Stimulated activated CD4-positive, alpha-beta T cell treated with anti-CD3 and anti-CD28 coated beads, Interleukin-12 subunit alpha, Interleukin-12 subunit beta, amount 100 ng/mL, for 4 hours (primary cell): Measurements from ENCODE around the gene TMEM134.
A peak's percentile ranks its signal among the peaks of the same experiment; 100 is the strongest.
"Not testable (repeated sequence)": the region's sequence is repeated elsewhere in the genome, so short reads cannot be mapped to it uniquely, and the experiment has no call there.

Experiments
- DNase-seq: peaks from one replicate; pipeline ENCODE4 v3.0.0-alpha.2; 2020

Gene TMEM134

DNA sequence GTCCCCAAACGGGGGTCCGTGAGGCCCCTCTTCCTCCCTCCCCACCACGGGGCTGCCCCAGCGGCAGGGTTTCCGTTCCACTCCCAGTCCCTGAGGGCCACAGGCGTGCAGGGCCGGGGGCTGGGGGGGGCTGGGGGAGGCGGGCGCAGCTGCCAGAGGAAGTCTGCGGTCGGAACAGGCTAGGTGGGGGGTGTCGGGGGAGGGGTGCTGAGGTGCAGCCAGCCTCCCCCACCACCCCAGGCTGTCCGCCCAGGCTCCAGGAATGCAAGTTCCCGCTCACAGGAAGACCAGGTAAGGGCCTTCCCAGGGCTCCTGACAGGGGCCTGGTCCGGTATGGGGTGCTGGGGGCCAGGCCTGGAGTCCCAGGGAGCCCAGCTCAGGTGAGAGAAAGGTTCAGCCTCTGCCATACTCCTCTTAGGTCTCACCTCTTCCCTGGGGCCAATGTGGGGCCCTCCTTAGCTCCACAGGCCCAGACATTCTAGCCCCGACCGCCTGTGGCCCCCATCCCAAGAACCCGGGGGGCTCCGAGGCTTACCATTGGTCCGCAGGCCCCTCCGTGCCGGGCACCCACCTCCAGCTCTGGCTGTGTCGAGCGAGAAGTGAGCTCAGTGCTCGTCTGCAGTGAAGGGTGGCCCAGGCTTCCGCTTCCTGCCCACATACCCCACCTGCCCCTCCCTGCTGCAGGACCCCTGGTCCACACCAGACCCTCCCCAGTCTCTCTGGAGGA, 31.8 kb downstream of the TMEM134 start, which contains the start of gene PTPRCAP:
Gene PTPRCAP, minus strand, starts transcription at position 601 of the 727 bp plus-strand sequence. Its CDS starts 63 bp downstream, at position 538.
- DNase-seq = peak; percentile 76

DNA sequence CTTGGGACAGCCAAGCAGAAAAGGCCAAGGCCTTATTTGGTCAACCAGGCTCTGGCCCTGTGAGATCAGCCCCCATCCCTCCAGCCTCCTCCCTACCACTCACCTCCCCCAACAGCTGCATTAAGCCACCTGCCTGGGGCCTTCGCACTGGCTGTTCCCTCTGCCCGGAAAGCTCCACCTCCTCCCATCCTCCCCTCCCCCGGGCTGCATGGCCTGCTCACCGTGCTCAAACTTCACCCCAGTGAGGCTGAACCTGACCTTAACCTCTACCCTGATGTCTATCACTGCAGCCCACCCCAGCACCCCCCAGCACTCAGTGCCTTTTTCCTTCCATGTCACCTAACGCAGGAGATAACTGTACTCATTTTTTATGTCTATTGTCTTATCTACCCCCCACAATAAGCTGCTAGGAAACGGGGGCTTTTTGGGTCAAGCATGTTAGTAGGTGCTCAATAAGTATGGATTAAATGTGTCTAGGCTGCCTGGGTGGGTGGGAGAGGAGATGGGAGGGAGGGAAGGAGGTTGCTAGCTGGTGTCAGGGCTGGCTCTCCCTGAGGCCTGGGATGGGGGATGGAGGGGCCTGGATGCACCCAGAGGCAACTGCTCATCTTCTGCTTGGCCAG, 32.5 kb downstream of the TMEM134 start:
- peak; percentile 74 for DNase-seq

DNA sequence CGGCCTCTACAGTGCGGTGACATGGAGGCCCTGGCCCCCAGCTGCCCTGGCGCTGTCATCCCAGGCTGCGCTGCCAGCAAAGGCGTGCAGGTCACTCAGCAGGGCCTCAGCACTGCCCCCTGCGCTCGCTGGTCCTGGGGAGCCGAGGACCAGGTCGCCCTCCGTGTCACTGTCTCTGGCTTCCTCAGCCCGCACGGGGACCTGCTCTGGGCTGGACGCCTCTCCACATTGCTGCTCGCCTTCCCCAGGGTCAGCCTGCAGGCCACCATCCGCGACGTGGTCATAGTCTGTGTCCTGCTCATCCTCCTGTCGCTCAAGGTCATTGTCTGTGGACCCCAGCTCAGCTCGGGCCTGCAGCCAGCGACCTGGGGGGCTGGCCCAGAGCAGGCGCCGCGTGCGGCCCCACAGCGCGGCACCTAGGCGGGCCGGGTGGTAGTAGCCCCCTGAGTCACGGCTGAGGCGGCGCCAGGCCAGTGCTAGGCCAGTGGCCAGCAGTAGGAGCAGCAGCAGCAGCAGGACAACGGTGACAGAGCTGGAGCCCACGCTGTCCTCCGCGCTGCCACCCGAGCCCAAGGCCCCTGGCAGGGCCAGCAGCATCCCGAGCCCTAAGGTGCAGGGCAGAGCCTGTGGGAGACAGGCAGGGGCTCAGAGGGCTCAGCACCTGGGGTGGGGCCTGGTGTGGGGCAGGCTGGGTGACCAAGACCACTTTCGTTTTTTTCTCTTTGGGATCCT, 33.2 kb downstream of the TMEM134 start:
- DNase-seq = no peak

DNA sequence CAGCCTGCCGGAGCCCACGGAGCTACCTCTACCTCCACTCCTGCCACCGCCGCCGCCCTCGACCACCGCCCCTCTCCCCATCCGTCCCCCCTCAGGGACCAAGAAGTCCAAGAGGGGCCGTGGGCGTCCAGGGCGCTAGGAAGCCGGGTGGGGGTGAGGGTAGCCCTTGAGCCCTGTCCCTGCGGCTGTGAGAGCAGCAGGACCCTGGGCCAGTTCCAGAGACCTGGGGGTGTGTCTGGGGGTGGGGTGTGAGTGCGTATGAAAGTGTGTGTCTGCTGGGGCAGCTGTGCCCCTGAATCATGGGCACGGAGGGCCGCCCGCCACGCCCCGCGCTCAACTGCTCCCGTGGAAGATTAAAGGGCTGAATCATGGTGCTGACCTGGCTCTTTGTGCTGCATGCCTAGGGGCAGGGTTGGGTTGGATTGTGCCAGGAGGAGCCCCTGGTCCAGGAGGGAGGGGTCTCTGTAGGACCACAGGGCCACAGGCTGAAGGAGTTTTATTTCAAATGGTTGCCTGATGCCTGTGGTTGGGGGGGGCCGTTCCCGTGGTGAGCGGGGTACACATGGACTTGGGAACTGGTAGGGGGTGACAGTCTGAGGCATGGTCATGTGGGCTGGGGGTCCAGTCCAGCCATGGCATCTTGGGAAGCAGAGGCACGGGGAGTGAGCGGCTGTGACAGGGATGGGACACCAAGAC, 33.9 kb downstream of the TMEM134 start:
- no peak for DNase-seq

DNA sequence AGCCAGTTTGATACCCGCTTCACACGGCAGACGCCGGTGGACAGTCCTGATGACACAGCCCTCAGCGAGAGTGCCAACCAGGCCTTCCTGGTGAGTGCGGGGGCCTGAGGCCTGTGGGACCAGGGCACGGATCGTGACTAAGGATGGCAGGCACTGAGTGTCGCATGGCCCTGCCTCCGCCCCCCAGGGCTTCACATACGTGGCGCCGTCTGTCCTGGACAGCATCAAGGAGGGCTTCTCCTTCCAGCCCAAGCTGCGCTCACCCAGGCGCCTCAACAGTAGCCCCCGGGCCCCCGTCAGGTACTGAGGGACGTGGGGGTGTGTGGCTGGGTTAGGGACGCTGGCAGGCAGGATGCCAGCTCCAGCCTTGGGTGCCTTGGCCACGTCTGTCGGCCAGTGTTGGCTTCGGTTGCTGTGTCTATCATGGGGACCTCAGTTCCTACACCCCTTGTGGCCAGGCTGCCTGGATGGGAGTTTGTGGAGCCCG, 34.6 kb downstream of the TMEM134 start:
- no peak for DNase-seq

DNA sequence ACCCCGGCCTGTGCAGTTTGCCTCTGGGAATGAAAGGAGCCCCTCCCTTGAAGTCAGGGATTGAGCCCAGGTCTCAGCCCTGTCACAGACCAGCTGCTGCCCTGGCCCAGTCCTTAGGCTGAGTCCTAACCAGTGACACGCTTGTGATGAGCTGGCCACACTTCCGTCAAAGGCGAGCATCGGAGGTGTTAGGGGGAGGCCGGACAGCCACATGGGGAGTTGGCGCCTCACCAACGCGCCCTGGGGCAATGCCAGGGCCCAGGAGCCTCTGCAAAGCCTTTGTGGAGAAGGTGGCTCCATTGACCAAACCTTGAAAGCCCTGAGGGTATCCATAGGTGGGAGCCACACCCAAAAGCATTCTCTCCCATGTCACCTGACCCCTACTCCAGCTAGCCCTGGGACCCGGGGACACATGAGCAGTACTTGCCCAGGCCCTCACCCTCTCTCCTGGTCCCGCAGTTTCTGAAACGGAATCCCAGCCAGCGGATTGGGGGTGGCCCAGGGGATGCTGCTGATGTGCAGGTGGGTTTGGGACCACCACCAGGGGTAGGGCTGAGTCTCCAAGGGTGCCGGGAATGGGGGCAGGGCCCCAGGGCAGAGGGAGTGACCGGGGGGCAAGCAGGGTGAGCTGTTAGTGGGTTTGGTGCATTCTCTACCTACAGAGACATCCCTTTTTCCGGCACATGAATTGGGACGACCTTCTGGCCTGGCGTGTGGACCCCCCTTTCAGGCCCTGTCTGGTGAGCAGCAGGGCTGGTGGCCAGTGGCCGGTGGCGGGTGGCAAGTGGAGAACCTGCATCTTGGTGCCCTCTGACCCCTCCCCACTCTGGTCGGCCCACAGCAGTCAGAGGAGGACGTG, 35.3 kb downstream of the TMEM134 start:
- DNase-seq = no peak

DNA sequence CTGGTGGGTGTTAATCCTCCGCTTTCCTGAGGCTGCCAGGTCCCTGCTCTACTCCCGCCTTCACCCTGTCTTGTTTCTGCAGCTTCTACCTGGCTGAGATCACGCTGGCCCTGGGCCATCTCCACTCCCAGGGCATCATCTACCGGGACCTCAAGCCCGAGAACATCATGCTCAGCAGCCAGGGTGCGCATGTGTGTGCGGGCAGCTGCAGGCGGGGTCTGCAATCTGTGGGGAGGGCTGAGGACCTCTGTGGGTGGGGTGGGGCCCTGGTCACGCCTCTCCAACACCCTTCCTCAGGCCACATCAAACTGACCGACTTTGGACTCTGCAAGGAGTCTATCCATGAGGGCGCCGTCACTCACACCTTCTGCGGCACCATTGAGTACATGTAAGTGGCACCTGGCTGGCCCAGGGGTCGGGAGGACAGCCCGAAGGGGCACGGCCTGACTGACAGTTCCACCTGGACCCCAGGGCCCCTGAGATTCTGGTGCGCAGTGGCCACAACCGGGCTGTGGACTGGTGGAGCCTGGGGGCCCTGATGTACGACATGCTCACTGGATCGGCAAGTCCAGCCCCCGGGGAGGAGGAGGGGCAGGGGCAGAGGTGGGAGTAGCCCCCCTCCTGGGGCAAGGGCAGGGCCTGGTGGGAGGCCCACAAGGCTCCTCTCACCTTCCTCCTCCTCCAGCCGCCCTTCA, 36.2 kb downstream of the TMEM134 start:
- no peak for DNase-seq

DNA sequence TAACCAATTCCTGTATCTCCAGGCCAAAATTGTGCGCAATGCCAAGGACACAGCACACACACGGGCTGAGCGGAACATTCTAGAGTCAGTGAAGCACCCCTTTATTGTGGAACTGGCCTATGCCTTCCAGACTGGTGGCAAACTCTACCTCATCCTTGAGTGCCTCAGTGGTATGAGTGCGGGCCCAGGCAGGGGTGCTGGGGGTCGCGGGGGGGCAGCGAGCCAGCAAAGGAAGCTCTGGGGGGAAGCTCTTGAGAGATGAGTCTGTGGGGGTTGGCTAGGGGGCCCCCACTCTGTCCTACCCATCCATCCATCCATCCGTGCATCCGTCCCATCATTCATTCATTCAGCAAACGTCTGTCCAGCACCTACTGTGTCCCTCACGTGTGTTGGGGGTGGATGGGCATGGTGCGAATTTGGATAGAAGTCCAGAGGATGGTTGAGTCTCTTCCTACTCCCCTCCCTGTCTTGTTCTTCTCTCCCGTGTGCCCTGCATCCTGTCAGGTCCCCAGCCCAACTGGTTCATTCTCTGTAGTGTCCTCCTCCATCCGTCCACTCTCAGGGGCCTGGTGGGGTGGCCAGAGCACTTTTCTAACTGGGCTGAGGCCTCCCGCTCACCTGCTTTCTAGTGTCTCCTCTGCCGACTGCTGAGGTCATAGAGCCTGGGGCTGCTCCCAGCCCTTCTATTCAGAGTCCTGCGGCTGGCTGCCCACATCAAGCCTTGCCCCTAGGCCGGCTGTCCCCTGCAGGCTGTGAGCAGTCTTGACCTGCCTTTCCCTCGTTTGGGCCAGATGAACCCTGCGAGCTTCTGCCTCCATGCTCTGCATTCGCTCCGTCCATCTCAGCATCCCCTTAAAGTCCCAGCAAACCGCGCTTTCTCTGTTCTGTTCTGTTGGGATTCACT, 37.5 kb downstream of the TMEM134 start:
- DNase-seq = no peak

DNA sequence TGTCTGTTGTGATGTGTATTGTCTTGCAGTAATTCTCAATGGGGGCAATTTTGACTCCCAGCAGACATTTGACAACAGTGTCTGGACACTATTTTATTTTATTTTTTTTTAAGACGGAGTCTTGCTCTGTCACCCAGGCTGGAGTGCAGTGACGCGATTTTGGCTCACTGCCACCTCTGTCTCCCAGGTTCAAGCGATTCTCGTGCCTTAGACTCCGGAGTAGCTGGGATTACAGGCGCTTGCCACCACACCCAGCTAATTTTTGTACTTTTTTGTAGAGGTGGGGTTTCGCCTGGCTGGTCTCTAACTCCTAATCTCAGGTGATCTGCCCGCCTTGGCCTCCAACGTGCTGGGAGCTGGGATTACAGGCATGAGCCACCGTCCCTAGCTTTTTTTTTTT, 39.3 kb downstream of the TMEM134 start:
- no peak for DNase-seq

DNA sequence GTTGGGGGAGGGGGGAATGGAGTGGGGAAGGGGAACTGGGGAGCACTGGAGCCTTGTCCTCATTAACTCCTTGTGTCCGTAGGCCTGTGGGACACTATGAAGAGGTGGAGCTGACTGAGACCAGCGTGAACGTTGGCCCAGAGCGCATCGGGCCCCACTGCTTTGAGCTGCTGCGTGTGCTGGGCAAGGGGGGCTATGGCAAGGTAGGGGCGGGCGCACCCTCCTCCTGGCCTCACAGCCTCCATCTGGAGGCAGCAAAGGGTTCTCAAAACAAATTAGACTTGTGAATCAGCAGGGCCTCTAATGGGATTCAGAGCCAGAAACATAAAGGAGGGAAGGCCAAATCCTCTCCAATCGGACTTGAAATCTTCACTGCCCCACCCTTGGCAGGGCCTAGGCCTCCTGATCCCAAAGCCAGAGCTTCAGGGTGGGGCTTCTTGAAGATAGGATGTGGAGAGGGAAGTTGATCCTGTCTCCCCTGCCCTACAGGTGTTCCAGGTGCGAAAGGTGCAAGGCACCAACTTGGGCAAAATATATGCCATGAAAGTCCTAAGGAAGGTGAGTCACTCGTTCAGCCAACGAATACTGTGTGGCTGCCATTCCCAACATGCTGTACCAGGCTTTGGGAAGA, 39.9 kb downstream of the TMEM134 start:
- no peak for DNase-seq

DNA sequence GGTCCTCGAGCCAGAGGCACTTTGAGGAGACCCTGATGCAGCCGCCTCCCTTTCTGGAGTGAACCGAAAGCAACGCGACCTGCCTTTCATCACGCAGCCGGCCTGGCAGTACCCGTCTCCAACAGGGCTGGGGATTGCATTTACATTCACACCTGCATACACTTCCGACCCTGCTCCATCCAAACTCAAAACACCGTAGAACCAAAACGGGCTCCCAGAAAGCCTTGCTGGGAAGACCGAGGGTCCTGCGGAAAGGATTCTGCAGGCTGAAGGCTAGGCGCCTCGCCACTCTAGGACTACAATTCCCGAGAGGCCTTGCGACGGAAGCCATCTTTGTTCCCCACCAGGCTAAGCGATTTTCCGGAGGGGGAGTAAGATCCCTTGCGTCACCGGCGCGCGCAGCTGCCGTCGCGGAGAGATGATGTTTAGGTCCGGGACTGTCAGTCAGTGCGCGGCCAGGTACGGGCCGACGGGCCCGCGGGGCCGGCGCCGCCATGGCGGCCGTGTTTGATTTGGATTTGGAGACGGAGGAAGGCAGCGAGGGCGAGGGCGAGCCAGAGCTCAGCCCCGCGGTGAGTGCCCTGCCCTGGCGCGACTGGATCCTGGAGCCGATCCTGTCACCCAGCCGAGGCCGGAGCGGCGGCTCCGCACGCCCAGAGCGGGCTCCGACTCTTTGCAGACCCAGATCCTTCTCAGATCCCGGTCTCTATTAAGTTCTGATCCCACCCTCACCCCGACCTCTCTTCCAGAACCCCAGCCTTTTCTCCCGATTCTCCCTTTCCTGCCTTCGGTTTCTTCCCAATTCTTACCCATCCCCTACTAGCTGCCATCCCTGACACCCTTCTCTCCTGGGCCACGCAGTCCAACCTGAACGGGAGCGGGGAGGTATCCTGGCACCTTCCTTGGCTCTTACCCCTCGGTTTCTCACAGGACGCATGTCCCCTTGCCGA, 40.7 kb downstream of the TMEM134 start, which contains the start of gene RPS6KB2:
Gene RPS6KB2, plus strand, starts transcription at position 443 of the 950 bp plus-strand sequence. Its CDS starts 52 bp downstream, at position 495.
- peak; percentile 99 for DNase-seq

DNA sequence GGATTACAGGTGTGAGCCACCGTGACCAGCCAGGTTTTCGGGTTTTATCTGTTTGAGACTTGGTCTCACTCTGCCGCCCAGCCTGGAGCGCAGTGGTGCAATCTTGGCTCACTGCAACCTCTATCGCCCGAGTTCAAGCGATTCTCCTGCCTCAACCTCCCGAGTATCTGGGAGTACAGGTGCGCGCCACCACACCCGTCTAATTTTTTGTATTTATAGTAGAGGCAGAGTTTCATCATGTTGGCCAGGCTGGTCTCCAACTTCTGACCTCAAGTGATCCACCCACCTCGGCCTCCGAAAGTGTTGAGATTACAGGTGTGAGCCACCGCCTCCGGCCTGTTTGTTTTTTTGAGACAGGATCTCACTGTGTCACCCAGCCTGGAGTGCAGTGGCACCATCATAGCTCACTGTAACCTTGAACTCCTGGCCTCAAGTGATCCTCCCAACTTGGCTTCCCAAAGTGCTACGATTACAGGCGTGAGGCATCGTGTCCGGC, 41.6 kb downstream of the TMEM134 start:
- DNase-seq = not testable (repeated sequence)

DNA sequence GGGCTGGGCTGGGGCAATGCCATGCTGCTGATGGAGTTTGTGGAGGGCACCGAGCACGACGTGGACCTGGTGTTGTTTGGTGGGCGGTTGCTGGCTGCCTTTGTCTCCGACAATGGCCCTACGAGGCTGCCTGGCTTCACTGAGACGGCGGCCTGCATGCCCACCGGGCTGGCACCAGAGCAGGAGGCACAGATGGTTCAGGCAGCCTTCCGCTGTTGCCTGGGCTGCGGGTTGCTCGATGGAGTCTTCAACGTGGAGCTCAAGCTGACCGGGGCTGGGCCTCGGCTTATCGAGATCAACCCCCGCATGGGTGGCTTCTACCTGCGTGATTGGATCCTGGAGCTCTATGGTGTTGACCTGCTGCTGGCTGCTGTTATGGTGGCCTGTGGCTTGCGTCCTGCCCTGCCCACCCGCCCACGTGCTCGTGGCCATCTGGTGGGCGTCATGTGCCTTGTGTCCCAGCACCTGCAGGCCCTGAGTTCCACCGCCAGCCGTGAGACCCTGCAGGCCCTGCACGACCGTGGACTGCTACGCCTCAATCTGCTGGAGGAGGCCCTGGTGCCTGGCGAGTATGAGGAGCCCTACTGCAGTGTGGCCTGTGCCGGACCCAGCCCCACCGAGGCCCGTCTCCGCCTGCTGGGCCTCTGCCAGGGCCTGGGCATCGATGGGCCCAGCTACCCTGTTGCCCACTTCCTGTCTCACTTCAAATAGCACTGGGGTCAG, 45.0 kb downstream of the TMEM134 start:
- no peak for DNase-seq

DNA sequence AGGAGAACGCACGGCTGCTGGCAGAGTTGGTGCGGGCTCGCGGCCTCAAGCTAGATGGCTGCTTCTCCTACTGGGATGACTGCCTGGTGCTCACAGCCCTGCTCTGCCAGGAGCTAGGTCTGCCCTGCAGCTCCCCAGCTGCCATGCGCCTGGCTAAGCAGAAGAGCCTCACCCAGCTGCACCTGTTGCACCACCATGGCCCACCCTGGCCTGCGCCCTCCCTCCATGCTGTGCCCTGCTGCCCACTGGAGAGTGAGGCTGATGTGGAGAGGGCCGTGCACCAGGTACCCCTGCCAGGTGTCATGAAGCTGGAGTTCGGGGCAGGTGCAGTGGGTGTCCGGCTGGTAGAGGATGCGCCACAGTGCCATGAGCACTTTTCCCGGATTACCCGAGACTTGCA, 45.6 kb downstream of the TMEM134 start:
- no peak for DNase-seq

DNA sequence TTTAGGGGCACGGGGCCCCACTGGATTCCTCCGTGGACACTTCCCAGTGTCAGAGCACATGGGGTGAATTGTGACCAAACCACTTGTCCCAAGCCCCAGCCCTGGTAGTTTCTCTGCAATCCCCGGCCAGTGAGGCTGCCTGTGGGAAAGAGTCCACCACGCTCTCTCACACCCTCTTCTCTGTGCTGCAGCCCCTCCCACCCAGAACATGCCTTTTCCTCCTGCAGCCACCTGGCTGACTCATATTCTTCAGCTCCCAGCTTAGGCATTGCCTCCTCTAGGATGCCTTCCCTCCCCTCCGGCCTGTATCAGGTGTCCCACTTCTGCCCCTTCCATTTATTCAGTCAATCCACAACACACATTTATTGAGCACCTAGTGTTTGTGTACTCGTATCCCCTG, 46.2 kb downstream of the TMEM134 start:
- no peak for DNase-seq

DNA sequence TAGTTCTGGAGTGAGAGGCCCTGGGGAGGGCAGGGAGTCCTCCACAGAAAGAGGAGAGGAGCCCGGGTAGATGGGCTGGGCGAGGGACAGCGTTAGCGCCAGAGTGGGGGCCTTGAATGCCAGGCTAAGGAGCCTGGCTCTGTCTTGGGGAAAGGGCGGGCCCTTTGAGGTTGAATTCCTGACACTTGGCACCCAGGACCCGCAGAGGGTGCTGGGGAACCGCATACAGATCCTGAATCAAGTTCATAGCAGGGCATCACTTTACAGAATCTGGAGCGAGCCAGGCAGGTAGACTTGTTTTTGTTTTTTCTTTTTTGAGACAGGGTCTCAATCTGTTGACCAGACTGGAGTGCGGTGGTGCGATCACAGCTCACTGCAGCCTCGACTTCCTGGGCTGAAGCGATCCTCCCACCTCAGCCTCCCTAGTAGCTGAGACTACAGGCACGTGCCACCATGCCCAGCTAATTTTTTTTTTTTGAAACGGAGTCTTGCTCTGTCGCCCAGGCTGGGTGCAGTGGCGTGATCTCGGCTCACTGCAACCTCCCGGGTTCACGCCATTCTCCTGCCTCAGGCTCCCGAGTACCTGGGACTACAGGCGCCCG, 47.5 kb downstream of the TMEM134 start:
- no peak for DNase-seq
